HG03378 (cell line): ENCODE measurements around the gene KAZN.

Experiments
- ATAC-seq: cut with Tn5 transposase; IDR thresholded peaks from one replicate; pipeline ENCODE4 v1.9.1; 2021; ENCODE audit warnings: mild to moderate bottlenecking, moderate library complexity; ENCODE audit not compliant: unreplicated experiment

The KAZN gene

GRCh38 chr1:14761291-14762153 lies 163.0 kb downstream of the KAZN start:
- ATAC-seq = no peak

- ATAC-seq = no peak
Observed at GRCh38 chr1:14763977-14764376, 165.5 kb downstream of the KAZN start.

- no peak for ATAC-seq
Observed at GRCh38 chr1:14765773-14766172, 167.3 kb downstream of the KAZN start.

GRCh38 chr1:14767075-14767474 lies 168.6 kb downstream of the KAZN start:
- no peak for ATAC-seq

- ATAC-seq = no peak
Observed at GRCh38 chr1:14768582-14769304, 170.3 kb downstream of the KAZN start.

- ATAC-seq = no peak
Observed at GRCh38 chr1:14769486-14770274, 171.2 kb downstream of the KAZN start.

GRCh38 chr1:14773396-14774025 lies 175.0 kb downstream of the KAZN start:
- no peak for ATAC-seq

GRCh38 chr1:14774225-14774624 lies 175.7 kb downstream of the KAZN start:
- no peak for ATAC-seq

GRCh38 chr1:14774988-14775387 lies 176.5 kb downstream of the KAZN start:
- ATAC-seq = no peak

- ATAC-seq = no peak
Observed at GRCh38 chr1:14775434-14775833, 176.9 kb downstream of the KAZN start.

GRCh38 chr1:14777516-14778506 lies 179.3 kb downstream of the KAZN start:
- no peak for ATAC-seq

- ATAC-seq = no peak
Observed at GRCh38 chr1:14778541-14778897, 180.0 kb downstream of the KAZN start.

- no peak for ATAC-seq
Observed at GRCh38 chr1:14778898-14779865, 180.7 kb downstream of the KAZN start.

GRCh38 chr1:14780271-14780670 lies 181.8 kb downstream of the KAZN start:
- ATAC-seq = no peak

GRCh38 chr1:14781811-14782210 lies 183.3 kb downstream of the KAZN start:
- no peak for ATAC-seq

GRCh38 chr1:14782741-14783591 lies 184.5 kb downstream of the KAZN start:
- no peak for ATAC-seq

- ATAC-seq = no peak
Observed at GRCh38 chr1:14783592-14783886, 185.1 kb downstream of the KAZN start.
